Measurements from ENCODE around the gene HTT-AS. TPM values are rescaled to one million over a fixed set of nuclear protein-coding genes. Genes with fewer than 3 reads are reported as not detected.

The HTT-AS gene
- total RNA-seq, 2 experiments from 2014 or later: not detected

- peaks cover 19% of the 10 kb centered on the region for H3K4me1 Mint-ChIP-seq (ENCODE audit: low read depth)
- intact Hi-C loops (cut with micrococcal nuclease): loop anchor here (1.0 kb wide), 1 partner anchor 11 kb away; no protein-coding TSS in a partner anchor
- H3K27ac Mint-ChIP-seq: no peak overlapping the region
- H3K27me3 Mint-ChIP-seq: peaks cover 17% of the 10 kb centered on the region
- no peaks in the 10 kb centered on the region for H3K36me3 Mint-ChIP-seq
- H3K9me3 Mint-ChIP-seq: peaks cover 13% of the 10 kb centered on the region
- ChIA-PET POLR2A (no interaction called here), CTCF (interaction anchor here (1.0 to 1.8 kb wide), 2 partner anchors 12 to 44 kb away, joined by 3 to 6 read pairs; no protein-coding TSS in a partner anchor)
- no peak overlapping the region for H3K4me3 Mint-ChIP-seq
- DNase-seq: peak; percentile 65
These were observed 52.7 kb downstream of the HTT-AS start for GRCh38 chr4:3021627-3022026.

DNA sequence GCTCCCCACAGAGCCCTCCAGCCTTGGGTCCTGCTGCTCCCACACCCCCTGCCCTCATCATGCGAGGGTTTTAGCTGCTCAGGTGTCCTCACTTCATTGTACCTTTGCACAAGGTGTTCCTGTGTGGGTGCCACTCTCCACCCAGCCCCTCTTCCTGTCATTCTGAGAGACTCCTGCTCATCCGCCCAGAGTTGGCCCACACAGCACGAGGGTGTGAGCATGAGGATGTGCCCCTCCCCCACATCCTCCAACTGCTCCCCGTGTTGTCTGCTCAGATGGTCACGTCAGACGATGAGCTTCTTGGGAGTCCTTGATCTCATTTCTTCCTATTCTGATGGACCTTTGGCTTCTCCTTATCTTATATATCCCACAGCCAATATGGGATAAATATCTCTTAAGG lies 53.2 kb downstream of the HTT-AS start:
- intact Hi-C loops (cut with micrococcal nuclease): loop anchor here (1.0 kb wide), 1 partner anchor 11 kb away; no protein-coding TSS in a partner anchor
- H3K4me3 Mint-ChIP-seq: no peak overlapping the region
- DNase-seq: peak; percentile 32
- H3K27ac Mint-ChIP-seq: no peak overlapping the region
- peaks cover 17% of the 10 kb centered on the region for H3K27me3 Mint-ChIP-seq
- CTCF ChIA-PET: interaction anchor here (1.8 kb wide), 1 partner anchor 12 kb away, joined by 6 read pairs; no protein-coding TSS in a partner anchor
- H3K9me3 Mint-ChIP-seq: peaks cover 13% of the 10 kb centered on the region
- H3K36me3 Mint-ChIP-seq: no peaks in the 10 kb centered on the region
- POLR2A ChIA-PET: no interaction called here
- peaks cover 19% of the 10 kb centered on the region for H3K4me1 Mint-ChIP-seq (ENCODE audit: low read depth)

DNA sequence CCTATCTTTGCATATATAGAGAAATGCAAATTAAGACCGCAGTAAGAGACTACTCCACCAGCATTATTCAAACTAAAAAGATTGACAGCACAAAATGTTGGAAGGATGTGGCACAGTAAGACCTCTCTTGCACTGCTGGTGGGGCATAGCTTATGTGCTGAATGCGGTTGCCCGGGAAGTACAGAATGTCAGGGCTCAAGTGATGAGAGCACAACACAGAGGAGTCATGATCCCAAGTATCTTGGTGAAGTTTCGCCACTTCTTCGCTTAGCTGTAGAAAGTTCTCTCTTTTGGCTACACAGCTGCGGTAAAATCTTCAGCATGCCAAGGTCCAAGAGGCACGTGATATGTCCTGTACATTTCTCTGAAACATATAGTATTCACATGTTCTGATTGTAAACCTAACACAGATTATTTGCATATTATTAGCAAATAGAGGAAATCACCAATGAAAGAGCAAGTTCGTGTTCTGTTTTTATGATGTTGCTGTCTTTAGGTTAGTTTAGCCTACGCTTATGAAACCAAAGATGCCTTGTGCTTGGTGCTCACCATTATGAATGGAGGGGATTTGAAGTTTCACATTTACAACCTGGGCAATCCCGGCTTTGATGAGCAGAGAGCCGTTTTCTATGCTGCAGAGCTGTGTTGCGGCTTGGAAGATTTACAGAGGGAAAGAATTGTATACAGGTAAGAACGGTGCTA lies 55.0 kb downstream of the HTT-AS start:
- DNase-seq: no peak
- H3K4me1 Mint-ChIP-seq (ENCODE audit: low read depth): peaks cover 21% of the 10 kb centered on the region
- no peak overlapping the region for H3K27ac Mint-ChIP-seq
- no peak overlapping the region for H3K4me3 Mint-ChIP-seq
- H3K9me3 Mint-ChIP-seq: peaks cover 13% of the 10 kb centered on the region
- ChIA-PET POLR2A (no interaction called here), CTCF (no interaction called here)
- peaks cover 21% of the 10 kb centered on the region for H3K27me3 Mint-ChIP-seq
- intact Hi-C loops (cut with micrococcal nuclease): no loop called here
- no peaks in the 10 kb centered on the region for H3K36me3 Mint-ChIP-seq

- CTCF ChIA-PET: no interaction called here
- intact Hi-C loops (cut with micrococcal nuclease): no loop called here
- POLR2A ChIA-PET: no interaction called here
- Mint-ChIP-seq H3K27me3 (peaks cover 14% of the 10 kb centered on the region), H3K36me3 (no peaks in the 10 kb centered on the region), H3K9me3 (no peaks in the 10 kb centered on the region), H3K27ac (no peak overlapping the region), H3K4me3 (no peak overlapping the region), H3K4me1 (ENCODE audit: low read depth) (peaks cover 31% of the 10 kb centered on the region)
- no peak for DNase-seq
These were observed 56.8 kb downstream of the HTT-AS start for GRCh38 chr4:3017504-3017903.

DNA sequence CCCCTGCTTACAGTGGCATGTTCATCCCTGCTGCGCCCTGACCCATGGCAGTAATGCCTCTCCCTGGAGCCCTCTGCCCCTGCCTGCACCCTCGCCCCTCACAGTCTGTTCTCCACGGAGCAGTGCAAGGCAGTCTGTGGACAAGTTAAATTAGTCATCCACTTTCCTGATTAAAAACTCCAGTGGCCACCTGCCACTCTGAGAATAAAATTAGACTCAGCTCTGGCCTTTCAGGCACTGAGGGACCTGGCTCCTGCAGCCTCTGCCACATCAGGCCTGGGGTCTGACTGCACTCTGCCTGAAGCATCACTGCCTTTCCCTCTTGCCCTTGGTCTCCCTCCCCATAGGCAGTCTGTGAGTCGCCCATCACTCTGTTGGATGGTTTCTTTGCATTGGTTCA lies 57.4 kb downstream of the HTT-AS start:
- POLR2A ChIA-PET: no interaction called here
- CTCF ChIA-PET: no interaction called here
- intact Hi-C loops (cut with micrococcal nuclease): no loop called here
- no peak for DNase-seq
- Mint-ChIP-seq H3K9me3 (no peaks in the 10 kb centered on the region), H3K4me3 (no peak overlapping the region), H3K27ac (no peak overlapping the region), H3K27me3 (peaks cover 16% of the 10 kb centered on the region), H3K4me1 (ENCODE audit: low read depth) (peaks cover 28% of the 10 kb centered on the region), H3K36me3 (no peaks in the 10 kb centered on the region)

DNA sequence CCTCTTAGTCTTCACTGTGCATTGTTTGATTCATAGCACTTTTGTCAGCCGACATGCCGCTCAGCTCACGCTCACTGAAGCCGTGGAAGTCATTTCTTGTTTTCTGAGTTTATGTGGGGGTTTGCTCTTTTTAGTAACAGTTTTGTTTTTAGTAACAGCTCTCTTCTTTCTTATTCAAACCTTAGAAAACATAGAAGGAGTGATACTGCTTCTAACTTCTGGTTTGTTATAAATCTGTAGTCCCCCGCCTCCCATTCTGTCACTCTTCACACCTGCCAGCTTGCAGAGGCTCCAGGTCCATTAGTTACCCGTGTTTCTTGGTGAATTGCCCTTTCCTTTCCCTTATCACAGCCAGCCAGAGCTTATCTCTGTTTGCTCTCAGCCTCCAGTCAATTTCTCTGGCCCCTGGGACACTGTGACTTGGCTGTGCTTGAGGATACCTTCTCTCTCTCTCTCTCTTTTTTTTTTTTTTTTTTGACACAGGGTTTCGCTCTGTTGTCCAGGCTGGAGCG lies 60.4 kb downstream of the HTT-AS start:
- ChIA-PET POLR2A (interaction anchor here (0.8 to 1.3 kb wide), 6 partner anchors 24 to 78 kb away, joined by 3 to 7 read pairs (median 4); partner anchors contain the start of genes GRK4 and NOP14), CTCF (interaction anchor here (0.6 to 3.3 kb wide), 11 partner anchors 9 to 188 kb away, joined by 3 to 16 read pairs (median 4); partner anchors contain the start of genes GRK4 and NOP14)
- H3K9me3 Mint-ChIP-seq: peaks cover 10% of the 10 kb centered on the region
- H3K4me3 Mint-ChIP-seq: no peak overlapping the region
- DNase-seq: peak; percentile 79
- intact Hi-C loops (cut with micrococcal nuclease): loop anchor here (1.0 to 2.0 kb wide), 3 partner anchors 23 to 71 kb away; no protein-coding TSS in a partner anchor
- no peaks in the 10 kb centered on the region for H3K36me3 Mint-ChIP-seq
- H3K27ac Mint-ChIP-seq: peak overlapping the region; percentile 74
- H3K4me1 Mint-ChIP-seq (ENCODE audit: low read depth): peaks cover 27% of the 10 kb centered on the region
- H3K27me3 Mint-ChIP-seq: peaks cover 25% of the 10 kb centered on the region

Other genes with a start within 250 kb of the HTT-AS start
- 100 to 1,000 TPM; 212 TPM for gene ADD1, start 230.7 kb downstream of the HTT-AS start, total RNA-seq
- 10 to 100 TPM; 67.4 to 73.4 TPM for gene NOP14, start 111.1 kb downstream of the HTT-AS start, total RNA-seq
- 1 to 10 TPM; 2.3 to 3.0 TPM for gene GRK4, start 111.0 kb downstream of the HTT-AS start, total RNA-seq
- gene HTT, start 143 bp upstream of the HTT-AS start, total RNA-seq: 10 to 100 TPM; 57.6 to 69.8 TPM
- under 1 TPM; 0.39 to 0.45 TPM for gene MSANTD1, start 174.6 kb upstream of the HTT-AS start, total RNA-seq
- 1 to 10 TPM; 8.6 to 8.8 TPM for gene RGS12, start 218.5 kb upstream of the HTT-AS start, total RNA-seq